A375 (cell line): ENCODE measurements around the gene DELE1. TPM values are rescaled to one million over a fixed set of nuclear protein-coding genes. Genes with fewer than 3 reads are reported as not detected.

Experiments used
- total RNA-seq: library from RNA; depleted of rRNA; stranded (reverse); fragments of >200 nt; shearing (Covaris generic); gene quantifications from 2 replicates; pipeline ENCODE4 v1.2.3, GENCODE V29; 2014; rRNA removed

DELE1 gene
- total RNA-seq = 96.5 and 105 TPM in 2 replicates

GRCh38 chr5:141923448-141924313, at the start of gene DELE1:
TSS of gene DELE1 (plus strand) at chr5:141923871. CDS start at chr5:141923942, 71 bp downstream.

GRCh38 chr5:141878186-141878710, 45.4 kb upstream of the DELE1 start, which contains the start of gene PCDH1:
TSS of gene PCDH1 (minus strand) at chr5:141878410. CDS start at chr5:141878262, 148 bp downstream.

GRCh38 chr5:141958113-141958512, 34.4 kb downstream of the DELE1 start, which contains the start of gene PCDH12:
TSS of gene PCDH12 (minus strand) at chr5:141958202. CDS start at chr5:141957851, 351 bp downstream.

GRCh38 chr5:141968914-141969608, 45.4 kb downstream of the DELE1 start, which contains the start of gene RNF14:
TSS of gene RNF14 (plus strand) at chr5:141969105. CDS start at chr5:141973589, 4,484 bp downstream.

Other genes with a start within 250 kb of the DELE1 start
- 15.1 and 17.0 TPM in 2 replicates for gene ARAP3, start 241.6 kb upstream of the DELE1 start, total RNA-seq
- 37.9 and 41.7 TPM in 2 replicates for gene PCDH1, start 45.5 kb upstream of the DELE1 start, total RNA-seq
- 0.15 and 0.21 TPM in 2 replicates for gene PCDH12, start 34.3 kb downstream of the DELE1 start, total RNA-seq
- 33.3 and 42.5 TPM in 2 replicates for gene RNF14, start 45.2 kb downstream of the DELE1 start, total RNA-seq
- gene GNPDA1, start 89.2 kb downstream of the DELE1 start, total RNA-seq = 35.6 and 39.4 TPM in 2 replicates
- 33.5 and 69.2 TPM in 2 replicates for gene NDFIP1, start 184.9 kb downstream of the DELE1 start, total RNA-seq